ENCODE data around the gene OR7C2.

OR7C2 gene

GRCh38 chr19:14959263-14959662, 18.0 kb downstream of the OR7C2 start:
- no peak overlapping the region for H3K4me3 ChIP-seq (ENCODE audit: low read length)
- DNase-seq (ENCODE audit: low read depth) = no peak
- no peak for TF ChIP-seq CTCF (conservative IDR thresholded peaks at IDR 0.05; ENCODE audit: low read length)

GRCh38 chr19:14961956-14962685, 20.8 kb downstream of the OR7C2 start:
- no peak overlapping the region for H3K4me3 ChIP-seq (ENCODE audit: low read length)
- DNase-seq (ENCODE audit: low read depth) = no peak
- TF ChIP-seq CTCF (conservative IDR thresholded peaks at IDR 0.05; ENCODE audit: low read length) = no peak

- no peak for TF ChIP-seq CTCF (conservative IDR thresholded peaks at IDR 0.05; ENCODE audit: low read length)
- no peak overlapping the region for H3K4me3 ChIP-seq (ENCODE audit: low read length)
- no peak for DNase-seq (ENCODE audit: low read depth)
Observed at GRCh38 chr19:14968247-14968646, 27.0 kb downstream of the OR7C2 start.

GRCh38 chr19:14971474-14971873, 30.2 kb downstream of the OR7C2 start:
- no peak for TF ChIP-seq CTCF (conservative IDR thresholded peaks at IDR 0.05; ENCODE audit: low read length)
- no peak overlapping the region for H3K4me3 ChIP-seq (ENCODE audit: low read length)
- DNase-seq (ENCODE audit: low read depth) = no peak

- TF ChIP-seq CTCF (conservative IDR thresholded peaks at IDR 0.05; ENCODE audit: low read length) = no peak
- no peak for DNase-seq (ENCODE audit: low read depth)
- no peak overlapping the region for H3K4me3 ChIP-seq (ENCODE audit: low read length)
Observed at GRCh38 chr19:14972676-14973075, 31.4 kb downstream of the OR7C2 start.

GRCh38 chr19:14974488-14974887, 33.2 kb downstream of the OR7C2 start:
- no peak overlapping the region for H3K4me3 ChIP-seq (ENCODE audit: low read length)
- no peak for DNase-seq (ENCODE audit: low read depth)
- TF ChIP-seq CTCF (conservative IDR thresholded peaks at IDR 0.05; ENCODE audit: low read length) = no peak

- no peak overlapping the region for H3K4me3 ChIP-seq (ENCODE audit: low read length)
- TF ChIP-seq CTCF (conservative IDR thresholded peaks at IDR 0.05; ENCODE audit: low read length) = no peak
- no peak for DNase-seq (ENCODE audit: low read depth)
Observed at GRCh38 chr19:14977128-14977527, 35.8 kb downstream of the OR7C2 start.

Data from AG10803 (cell line).